ENCODE results near the gene CITED4.

CITED4 gene

DNA sequence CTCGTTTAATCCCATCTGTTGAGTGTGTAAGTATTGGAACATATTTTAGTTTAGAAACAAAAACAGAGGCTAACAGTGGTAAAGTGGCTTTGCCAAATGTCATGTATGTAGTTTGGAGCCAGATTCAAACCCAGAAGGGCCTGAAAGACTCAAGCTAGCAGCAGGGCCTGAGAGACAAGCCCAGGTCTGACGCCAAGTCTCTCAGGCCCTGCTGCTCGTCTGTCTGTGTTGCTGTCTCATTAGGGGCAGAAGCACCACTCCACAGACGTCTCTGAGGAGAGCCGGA, 8.3 kb downstream of the CITED4 start:
- DNase-seq (ENCODE audit: low read depth in 2 of 2, low spot score in 1 of 2) = no peak

GRCh38 chr1:40853113-40853884, 8.9 kb downstream of the CITED4 start:
- DNase-seq (ENCODE audit: low read depth in 2 of 2, low spot score in 1 of 2) = no peak

DNA sequence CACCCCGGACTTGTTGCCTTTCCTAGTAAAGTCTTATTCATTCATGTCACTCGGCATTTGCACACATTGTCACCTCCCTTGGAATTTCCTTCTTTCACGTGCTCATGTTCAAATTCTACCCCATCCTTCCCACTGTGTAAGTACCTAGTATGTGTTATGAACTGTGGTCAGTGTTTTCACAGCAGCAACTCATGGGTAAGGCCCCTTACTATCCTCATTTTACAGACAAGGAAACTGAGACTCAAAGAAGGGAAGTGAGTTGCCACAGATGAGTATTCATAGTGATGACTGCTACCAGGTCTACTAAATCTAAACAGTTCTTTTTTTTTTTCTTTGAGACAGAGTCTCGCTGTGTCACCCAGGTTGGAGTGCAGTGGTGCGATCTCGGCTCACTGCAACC, 10.5 kb downstream of the CITED4 start:
- DNase-seq (ENCODE audit: low read depth in 2 of 2, low spot score in 1 of 2) = no peak

DNA sequence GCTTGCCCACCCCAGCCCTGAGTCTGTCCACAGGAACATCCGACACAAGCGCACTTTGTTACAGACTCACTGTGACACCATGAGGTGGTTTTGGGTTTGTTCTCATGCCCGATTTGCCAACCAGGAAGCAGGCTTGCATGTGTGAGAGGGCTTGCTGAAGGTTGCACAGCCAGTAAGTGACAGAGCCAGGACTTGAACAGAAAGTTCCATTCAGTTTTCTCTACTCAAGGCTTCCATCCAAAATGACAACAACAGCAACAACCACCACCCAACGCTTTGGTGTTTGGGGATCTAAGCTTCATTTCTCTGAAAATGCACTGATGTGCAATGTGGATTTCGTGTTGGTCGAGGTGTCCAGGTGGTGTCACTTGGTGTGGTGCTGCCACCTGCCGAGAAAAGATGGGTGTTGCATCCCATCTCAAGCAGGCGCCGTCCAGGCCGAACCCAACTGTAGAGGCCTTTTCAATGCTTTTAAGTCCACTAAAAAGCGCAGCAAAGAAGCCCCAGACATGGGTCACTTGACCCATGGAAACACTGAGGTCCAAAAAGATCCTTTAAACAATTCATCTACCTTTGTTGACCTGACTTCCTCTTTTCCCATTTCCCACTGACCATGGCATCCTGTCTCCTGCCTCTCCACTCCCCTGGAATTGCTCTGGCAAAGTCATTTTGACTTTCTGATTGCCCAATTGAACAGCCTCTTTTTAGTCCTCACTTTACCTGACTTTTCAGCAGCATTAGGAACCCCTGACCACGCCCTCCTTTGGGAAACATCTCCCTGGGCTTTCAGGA, 12.2 kb downstream of the CITED4 start:
- peak; percentile 40 to 49 for DNase-seq (ENCODE audit: low read depth in 2 of 2, low spot score in 1 of 2)

DNA sequence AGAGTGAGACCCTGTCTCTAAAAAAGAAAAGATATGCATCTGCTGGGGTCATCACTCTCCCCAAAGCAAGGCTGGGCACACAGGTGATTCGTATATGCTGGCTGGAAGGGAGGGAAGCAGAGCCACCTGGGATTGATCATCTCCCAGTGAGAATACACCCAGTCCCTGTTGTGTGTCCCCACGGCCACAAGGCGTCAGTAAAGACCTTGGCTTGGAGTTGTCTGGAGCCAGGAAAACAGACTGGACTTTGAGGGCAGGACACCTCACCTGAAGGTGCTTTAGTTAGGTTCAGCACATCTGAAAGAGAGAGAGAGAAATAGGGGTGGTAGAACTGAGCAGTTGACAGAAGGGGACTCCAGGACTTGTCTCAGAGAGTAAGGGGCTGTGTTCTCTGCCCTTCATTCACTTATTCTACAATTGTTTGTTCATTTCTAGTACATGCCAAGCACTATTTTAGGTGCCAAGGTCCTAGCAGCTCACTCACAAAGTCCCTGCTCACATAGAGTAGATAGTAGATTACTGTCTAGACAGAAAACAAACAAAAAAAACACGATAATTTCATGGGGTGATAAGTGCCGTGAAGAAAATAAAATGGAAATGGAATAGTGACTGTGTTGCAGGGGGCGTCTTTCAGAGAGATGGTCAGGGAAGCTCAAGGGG, 13.5 kb downstream of the CITED4 start:
- no peak for DNase-seq (ENCODE audit: low read depth in 2 of 2, low spot score in 1 of 2)

GRCh38 chr1:40847023-40847745, 15.0 kb downstream of the CITED4 start:
- no peak for DNase-seq (ENCODE audit: low read depth in 2 of 2, low spot score in 1 of 2)

- DNase-seq (ENCODE audit: low read depth in 2 of 2, low spot score in 1 of 2) = no peak
Observed at GRCh38 chr1:40845895-40846294, 16.3 kb downstream of the CITED4 start.

DNA sequence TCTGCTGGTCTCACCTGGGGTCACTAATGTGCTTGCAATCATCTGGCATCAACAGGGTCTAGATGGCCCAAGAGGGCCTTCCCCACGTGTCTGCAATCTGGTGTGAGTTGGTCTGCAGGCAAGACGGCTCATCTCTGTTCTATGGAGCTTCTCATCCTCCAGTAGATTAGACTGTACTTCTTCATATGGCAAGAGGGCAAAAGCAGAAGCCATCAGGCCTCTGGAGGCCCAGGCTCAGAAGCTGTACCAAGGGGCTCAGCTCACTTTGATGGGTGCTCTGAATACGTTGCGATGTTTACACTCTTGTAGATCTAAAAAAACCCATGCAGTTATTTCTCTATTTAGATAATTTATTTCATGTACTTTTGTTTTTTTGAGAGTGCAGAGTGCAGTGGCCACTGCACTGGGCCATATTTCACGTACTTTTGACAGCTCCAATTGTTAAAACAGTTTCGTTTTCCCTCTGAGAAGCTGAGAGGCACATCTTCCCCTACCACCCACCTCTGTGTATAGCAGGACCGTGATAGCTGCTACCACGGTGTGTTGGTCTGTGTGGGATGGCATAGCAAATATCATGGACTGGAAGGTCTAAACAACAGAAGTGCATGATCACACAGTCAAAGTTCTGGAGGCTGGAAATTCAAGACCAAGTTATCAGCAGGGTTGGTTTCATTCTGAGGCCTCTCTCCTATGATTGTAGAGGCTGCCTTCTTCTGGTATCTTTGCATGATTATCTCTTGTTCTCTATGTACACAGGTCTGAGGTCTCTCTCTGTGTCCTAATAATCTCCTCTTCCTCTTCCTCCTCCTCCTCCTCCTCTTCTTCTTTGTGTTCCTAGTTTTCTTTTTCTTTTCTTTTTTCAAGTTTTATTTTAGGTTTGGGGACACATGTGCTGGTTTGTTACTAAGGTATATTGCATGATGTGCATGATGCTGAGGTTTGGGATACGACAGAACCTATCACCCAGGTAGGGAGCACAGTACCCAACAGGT, 17.0 kb downstream of the CITED4 start:
- no peak for DNase-seq (ENCODE audit: low read depth in 2 of 2, low spot score in 1 of 2)

GRCh38 chr1:40844079-40844478, 18.1 kb downstream of the CITED4 start:
- DNase-seq (ENCODE audit: low read depth in 2 of 2, low spot score in 1 of 2) = no peak

DNA sequence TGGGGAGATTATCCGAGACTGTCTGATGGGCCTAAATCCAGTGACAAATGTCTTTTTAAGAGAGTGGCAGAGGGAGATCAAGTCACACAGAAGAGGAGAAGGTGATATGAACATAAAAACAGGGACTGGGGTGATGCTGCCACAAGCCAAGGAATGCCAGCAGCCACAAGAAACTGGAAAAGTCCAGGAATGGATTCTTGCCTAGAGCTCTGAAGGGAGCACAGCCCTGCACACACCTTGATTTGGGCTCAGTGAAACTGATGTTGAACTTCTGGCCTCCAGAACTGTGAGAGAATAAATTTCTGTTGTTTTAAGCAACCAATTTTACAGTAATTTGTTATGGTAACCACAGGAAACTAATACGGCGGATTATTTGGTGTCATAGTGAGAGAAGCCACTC, 19.5 kb downstream of the CITED4 start:
- DNase-seq (ENCODE audit: low read depth in 2 of 2, low spot score in 1 of 2) = no peak

GRCh38 chr1:40842207-40842606, 20.0 kb downstream of the CITED4 start:
- DNase-seq (ENCODE audit: low read depth in 2 of 2, low spot score in 1 of 2) = no peak

GRCh38 chr1:40841602-40842001, 20.6 kb downstream of the CITED4 start:
- DNase-seq (ENCODE audit: low read depth in 2 of 2, low spot score in 1 of 2) = no peak

GRCh38 chr1:40840526-40841323, 21.4 kb downstream of the CITED4 start:
- DNase-seq (ENCODE audit: low read depth in 2 of 2, low spot score in 1 of 2) = no peak

- no peak for DNase-seq (ENCODE audit: low read depth in 2 of 2, low spot score in 1 of 2)
Observed at GRCh38 chr1:40839943-40840335, 22.2 kb downstream of the CITED4 start.

- no peak for DNase-seq (ENCODE audit: low read depth in 2 of 2, low spot score in 1 of 2)
Observed at GRCh38 chr1:40838980-40839942, 22.9 kb downstream of the CITED4 start.

DNA sequence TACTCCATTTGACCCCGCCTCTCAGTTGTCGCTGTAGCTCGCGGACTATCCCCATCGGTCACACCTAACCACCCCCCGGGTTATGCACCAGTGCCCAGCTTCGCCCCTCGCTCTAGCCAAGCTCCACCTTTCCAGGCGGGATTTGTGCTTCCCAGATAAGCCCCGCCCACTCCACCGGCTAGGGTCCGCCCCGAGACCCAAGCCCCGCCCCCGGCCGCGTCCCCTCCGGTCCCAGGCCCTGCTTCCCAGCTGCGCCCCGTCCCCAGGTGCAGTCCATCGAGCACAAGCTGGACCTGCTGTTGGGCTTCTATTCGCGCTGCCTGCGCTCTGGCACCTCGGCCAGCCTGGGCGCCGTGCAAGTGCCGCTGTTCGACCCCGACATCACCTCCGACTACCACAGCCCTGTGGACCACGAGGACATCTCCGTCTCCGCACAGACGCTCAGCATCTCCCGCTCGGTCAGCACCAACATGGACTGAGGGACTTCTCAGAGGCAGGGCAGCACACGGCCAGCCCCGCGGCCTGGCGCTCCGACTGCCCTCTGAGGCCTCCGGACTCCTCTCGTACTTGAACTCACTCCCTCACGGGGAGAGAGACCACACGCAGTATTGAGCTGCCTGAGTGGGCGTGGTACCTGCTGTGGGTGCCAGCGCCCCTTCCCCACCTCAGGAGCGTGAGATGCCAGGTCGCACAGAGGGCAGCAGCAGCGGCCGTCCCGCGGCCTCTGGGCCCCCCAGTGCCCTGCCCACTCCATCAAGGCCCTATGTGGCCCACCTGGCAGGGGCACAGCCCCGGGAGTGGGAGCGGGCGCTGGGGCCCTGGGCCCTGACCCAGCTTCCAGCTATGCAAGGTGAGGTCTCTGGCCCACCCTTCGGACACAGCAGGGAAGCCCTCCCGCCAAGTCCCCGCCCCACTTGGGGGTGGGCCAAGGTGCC, 23.9 kb downstream of the CITED4 start:
- DNase-seq (ENCODE audit: low read depth in 2 of 2, low spot score in 1 of 2) = no peak

DNA sequence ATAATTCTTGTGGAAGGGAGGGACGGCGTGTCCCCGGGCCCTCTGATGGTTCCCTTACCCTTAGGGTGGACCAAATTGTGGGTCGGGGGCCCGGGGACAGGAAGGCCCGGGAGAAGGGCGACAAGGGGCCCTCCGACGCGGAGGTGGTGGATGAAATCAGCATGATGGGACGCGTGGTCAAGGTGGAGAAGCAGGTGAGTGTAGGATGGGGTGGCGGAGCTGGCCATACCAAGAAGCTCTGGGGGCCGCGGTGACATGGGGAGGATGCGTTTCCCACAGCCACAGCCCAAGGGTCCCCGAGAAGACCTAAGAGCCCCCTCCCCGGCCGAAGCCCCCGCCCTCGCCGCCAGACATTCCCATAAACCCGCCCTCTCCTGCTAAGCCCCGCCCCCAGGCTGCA, 24.6 kb downstream of the CITED4 start:
- DNase-seq (ENCODE audit: low read depth in 2 of 2, low spot score in 1 of 2) = no peak
